OCI-LY1 (cell line): ENCODE measurements around the gene CASP10.
A peak's percentile ranks its signal among the peaks of the same experiment; 100 is the strongest.

Experiments
- H2AFZ ChIP-seq: fragments of 200-600 bp; sonication (generic), shearing (Covaris generic); 2 replicates; pipeline ENCODE4 v1.6.0; 2014; ENCODE audit warnings: antibody characterized with exemption, mild to moderate bottlenecking, low read length
- H3F3A ChIP-seq: fragments of 200-600 bp; sonication (generic), shearing (Covaris generic); 2 replicates; pipeline ENCODE4 v1.6.0; 2014; ENCODE audit warnings: mild to moderate bottlenecking, antibody characterized with exemption, low read length, moderate library complexity; ENCODE audit not compliant: insufficient read depth
- H3K27ac ChIP-seq: fragments of 200-600 bp; sonication (generic); 2 replicates; pipeline ENCODE4 v1.5.1; 2014; ENCODE audit warnings: low read length, mixed run types, mild to moderate bottlenecking, low read depth; ENCODE audit not compliant: poor library complexity, severe bottlenecking
- H3K27me3 ChIP-seq: fragments of 200-600 bp; sonication (generic); 2 replicates; pipeline ENCODE4 v1.6.0; 2014; ENCODE audit warnings: antibody characterized with exemption, mild to moderate bottlenecking, low read length, moderate library complexity; ENCODE audit not compliant: insufficient read depth
- H3K36me3 ChIP-seq: fragments of 200-600 bp; sonication (generic); 2 replicates; pipeline ENCODE4 v1.6.1; 2014; ENCODE audit warnings: mild to moderate bottlenecking, antibody characterized with exemption, low read length, moderate library complexity, mixed read lengths; ENCODE audit not compliant: insufficient read depth
- H3K4me1 ChIP-seq: fragments of 200-600 bp; sonication (generic); 2 replicates; pipeline ENCODE4 v1.5.1; 2014; ENCODE audit warnings: mild to moderate bottlenecking, low read length, moderate library complexity; ENCODE audit not compliant: insufficient read depth, severe bottlenecking
- H3K4me2 ChIP-seq: fragments of 200-600 bp; sonication (generic), shearing (Covaris generic); 2 replicates; pipeline ENCODE4 v1.6.1; 2014; ENCODE audit warnings: low read length
- H3K4me3 ChIP-seq: fragments of 200-600 bp; sonication (generic); 2 replicates; pipeline ENCODE4 v1.5.1; 2014; ENCODE audit warnings: low read length, low read depth, mild to moderate bottlenecking, mixed read lengths; ENCODE audit not compliant: poor library complexity, severe bottlenecking
- H3K79me2 ChIP-seq: fragments of 200-600 bp; shearing (Covaris generic); 2 replicates; pipeline ENCODE4 v1.6.1; 2016; ENCODE audit warnings: mixed run types, low read length, mixed read lengths; ENCODE audit not compliant: insufficient read depth
- H3K9ac ChIP-seq: fragments of 200-600 bp; sonication (generic), shearing (Covaris generic); 2 replicates; pipeline ENCODE4 v1.6.1; 2014; ENCODE audit warnings: mild to moderate bottlenecking, low read length, mixed read lengths
- H3K9me2 ChIP-seq: fragments of 200-600 bp; sonication (generic), shearing (Covaris generic); 2 replicates; pipeline ENCODE4 v1.6.1; 2014; ENCODE audit warnings: low read depth, mild to moderate bottlenecking, low read length, mixed read lengths
- H3K9me3 ChIP-seq: fragments of 200-600 bp; shearing (Covaris generic); 2 replicates; pipeline ENCODE4 v1.6.1; 2014; ENCODE audit warnings: low read length, mixed read lengths
- H4K20me1 ChIP-seq: fragments of 200-600 bp; sonication (generic), shearing (Covaris generic); 2 replicates; pipeline ENCODE4 v1.6.0; 2016; ENCODE audit warnings: mild to moderate bottlenecking, low read length; ENCODE audit not compliant: insufficient read depth
- CTCF ChIP-seq: fragments of 200-600 bp; sonication (generic), shearing (Covaris generic); IDR thresholded peaks from 2 replicates; pipeline ENCODE4 v1.5.1; 2017; ENCODE audit warnings: mild to moderate bottlenecking, antibody characterized with exemption, low read length, moderate library complexity, mixed read lengths
- EZH2 ChIP-seq: fragments of 200-600 bp; sonication (generic), shearing (Covaris generic); IDR thresholded peaks from 2 replicates; pipeline ENCODE4 v1.8.0; 2017; ENCODE audit warnings: borderline replicate concordance, mixed run types, mild to moderate bottlenecking, antibody characterized with exemption, low read length, moderate library complexity, mixed read lengths

CASP10 gene

GRCh38 chr2:201262718-201263117 is 79.8 kb downstream of the CASP10 start:
- Histone ChIP-seq H4K20me1 (no peaks in the 10 kb centered on the region), H3K9ac (peak overlapping the region; percentile 32; the same call in 1 of the 2 replicates), H2AFZ (no peak overlapping the region), H3K27ac (no peak overlapping the region), H3F3A (no peaks in the 10 kb centered on the region; the same call in 1 of the 2 replicates), H3K79me2 (peaks cover 50% of the 10 kb centered on the region), H3K9me3 (no peaks in the 10 kb centered on the region), H3K27me3 (no peaks in the 10 kb centered on the region), H3K9me2 (no peaks in the 10 kb centered on the region), H3K4me3 (peak overlapping the region; percentile 49), H3K4me2 (peak overlapping the region; percentile 70), H3K36me3 (peaks cover 15% of the 10 kb centered on the region), H3K4me1 (peaks cover 63% of the 10 kb centered on the region)
- TF ChIP-seq CTCF (no peak; the same call in 1 of the 2 replicates), EZH2 (no peak)

- H3K27ac ChIP-seq = no peak overlapping the region
- H4K20me1 ChIP-seq = no peaks in the 10 kb centered on the region
- H2AFZ ChIP-seq = no peak overlapping the region
- H3F3A ChIP-seq = no peaks in the 10 kb centered on the region; the same call in 1 of the 2 replicates
- no peaks in the 10 kb centered on the region for H3K27me3 ChIP-seq
- H3K9ac ChIP-seq = no peak overlapping the region
- TF ChIP-seq CTCF (no peak), EZH2 (no peak)
- H3K4me1 ChIP-seq = peaks cover 52% of the 10 kb centered on the region
- no peaks in the 10 kb centered on the region for H3K9me3 ChIP-seq
- H3K9me2 ChIP-seq = no peaks in the 10 kb centered on the region
- H3K4me2 ChIP-seq = peak overlapping the region; percentile 70; the same call in 1 of the 2 replicates
- no peak overlapping the region for H3K4me3 ChIP-seq
- H3K79me2 ChIP-seq = peaks cover 50% of the 10 kb centered on the region
- H3K36me3 ChIP-seq = peaks cover 26% of the 10 kb centered on the region
These were observed 80.8 kb downstream of the CASP10 start for GRCh38 chr2:201263779-201264178.

- Histone ChIP-seq H3K4me3 (no peak overlapping the region), H3K4me2 (no peak overlapping the region), H3K4me1 (peaks cover 44% of the 10 kb centered on the region), H3K36me3 (peaks cover 33% of the 10 kb centered on the region), H4K20me1 (no peaks in the 10 kb centered on the region), H3K79me2 (peaks cover 51% of the 10 kb centered on the region), H3K9me2 (no peaks in the 10 kb centered on the region), H3K9ac (no peak overlapping the region), H2AFZ (no peak overlapping the region), H3K27ac (no peak overlapping the region), H3F3A (no peaks in the 10 kb centered on the region), H3K27me3 (no peaks in the 10 kb centered on the region), H3K9me3 (no peaks in the 10 kb centered on the region)
- no peak for TF ChIP-seq EZH2
These were observed 81.7 kb downstream of the CASP10 start for GRCh38 chr2:201264472-201265173.

- H3K79me2 ChIP-seq = peaks cover 48% of the 10 kb centered on the region
These were observed 83.7 kb downstream of the CASP10 start for GRCh38 chr2:201266629-201267028.

More at GRCh38 chr2:201266629-201267028, 83.7 kb downstream of the CASP10 start:
- Histone ChIP-seq H3K9ac (no peak overlapping the region), H3K27me3 (no peaks in the 10 kb centered on the region), H3K27ac (no peak overlapping the region), H2AFZ (no peak overlapping the region), H3F3A (no peaks in the 10 kb centered on the region), H3K36me3 (peaks cover 53% of the 10 kb centered on the region), H3K4me1 (peaks cover 26% of the 10 kb centered on the region), H3K9me2 (no peaks in the 10 kb centered on the region), H4K20me1 (no peaks in the 10 kb centered on the region), H3K9me3 (no peaks in the 10 kb centered on the region), H3K4me3 (no peak overlapping the region), H3K4me2 (no peak overlapping the region)
- TF ChIP-seq CTCF (no peak), EZH2 (no peak)
